Measurements from ENCODE around the gene GDAP1L1. TPM values are rescaled to one million over a fixed set of nuclear protein-coding genes. Genes with fewer than 3 reads are reported as not detected.

Gene GDAP1L1
- total and polyA plus RNA-seq, 2 donors (not counting 1 experiment from before 2014, with no cell fraction given): not detected

DNA sequence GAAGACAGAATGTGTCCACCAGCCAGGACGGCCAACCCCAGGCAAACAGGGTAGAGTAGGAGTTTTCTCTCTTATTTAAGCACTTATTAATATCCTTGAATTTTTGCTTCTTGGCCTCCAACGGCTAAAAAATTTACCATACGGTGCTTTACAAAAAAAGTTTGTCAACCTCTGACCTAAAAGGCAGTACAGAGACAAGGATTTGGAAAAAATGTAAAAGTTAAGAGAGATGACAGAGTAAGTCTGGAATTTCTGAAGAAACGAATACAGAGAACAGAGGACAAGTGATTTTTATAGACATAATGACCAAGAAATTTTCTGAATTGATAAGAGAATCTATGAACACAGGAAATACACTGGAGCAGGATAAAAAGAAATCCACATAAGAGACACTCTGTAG lies 46.7 kb upstream of the GDAP1L1 start:
- Histone ChIP-seq H3K27ac (ENCODE audit: insufficient read depth, low read length) (peak overlapping the region; percentile 15), H3K4me3 (replicated peaks in 1 of 4; ENCODE audit: control extremely low read depth in 1 of 4, insufficient read depth in 1 of 4, low read depth in 3 of 4, low read length in 4 of 4) (no peak overlapping the region), H3K36me3 (ENCODE audit: control insufficient read depth, insufficient read depth, low read length) (peaks cover 19% of the 10 kb centered on the region), H3K79me2 (ENCODE audit: control insufficient read depth, insufficient read depth, low read length) (peaks cover 42% of the 10 kb centered on the region), H2AFZ (ENCODE audit: low read length) (no peak overlapping the region), H3K9ac (ENCODE audit: insufficient read depth, low read length) (no peak overlapping the region), H3K4me1 (ENCODE audit: control insufficient read depth, extremely low read depth, insufficient read depth, low read length) (peaks cover 24% of the 10 kb centered on the region), H4K20me1 (ENCODE audit: control insufficient read depth, extremely low read depth, insufficient read depth, low read length) (no peaks in the 10 kb centered on the region), H3K27me3 (ENCODE audit: control insufficient read depth, insufficient read depth, low read length) (no peaks in the 10 kb centered on the region), H3K4me2 (ENCODE audit: extremely low read depth, insufficient read depth, low read length) (no peak overlapping the region), H3K9me3 (ENCODE audit: control insufficient read depth, insufficient read depth, low read depth, low read length) (no peaks in the 10 kb centered on the region)
- DNase-seq (ENCODE audit: low read depth in 2 of 2): peak in 1 of 2 donors; percentile 21
- TF ChIP-seq EZH2 (IDR thresholded peaks at IDR 0.05; ENCODE audit: low read length, missing control alignments): no peak
- TF ChIP-seq, protein P1, sequence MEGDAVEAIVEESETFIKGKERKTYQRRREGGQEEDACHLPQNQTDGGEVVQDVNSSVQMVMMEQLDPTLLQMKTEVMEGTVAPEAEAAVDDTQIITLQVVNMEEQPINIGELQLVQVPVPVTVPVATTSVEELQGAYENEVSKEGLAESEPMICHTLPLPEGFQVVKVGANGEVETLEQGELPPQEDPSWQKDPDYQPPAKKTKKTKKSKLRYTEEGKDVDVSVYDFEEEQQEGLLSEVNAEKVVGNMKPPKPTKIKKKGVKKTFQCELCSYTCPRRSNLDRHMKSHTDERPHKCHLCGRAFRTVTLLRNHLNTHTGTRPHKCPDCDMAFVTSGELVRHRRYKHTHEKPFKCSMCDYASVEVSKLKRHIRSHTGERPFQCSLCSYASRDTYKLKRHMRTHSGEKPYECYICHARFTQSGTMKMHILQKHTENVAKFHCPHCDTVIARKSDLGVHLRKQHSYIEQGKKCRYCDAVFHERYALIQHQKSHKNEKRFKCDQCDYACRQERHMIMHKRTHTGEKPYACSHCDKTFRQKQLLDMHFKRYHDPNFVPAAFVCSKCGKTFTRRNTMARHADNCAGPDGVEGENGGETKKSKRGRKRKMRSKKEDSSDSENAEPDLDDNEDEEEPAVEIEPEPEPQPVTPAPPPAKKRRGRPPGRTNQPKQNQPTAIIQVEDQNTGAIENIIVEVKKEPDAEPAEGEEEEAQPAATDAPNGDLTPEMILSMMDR (conservative IDR thresholded peaks at IDR 0.05 in 1 of 2, IDR thresholded peaks at IDR 0.05 in 1 of 2; ENCODE audit: low read depth in 1 of 2, low read length in 2 of 2): no peak

- peaks cover 19% of the 10 kb centered on the region for H3K36me3 ChIP-seq (ENCODE audit: control insufficient read depth, insufficient read depth, low read length)
- no peak overlapping the region for H3K9ac ChIP-seq (ENCODE audit: insufficient read depth, low read length)
- H3K27ac ChIP-seq (ENCODE audit: insufficient read depth, low read length): no peak overlapping the region
- H4K20me1 ChIP-seq (ENCODE audit: control insufficient read depth, extremely low read depth, insufficient read depth, low read length): no peaks in the 10 kb centered on the region
- peaks cover 46% of the 10 kb centered on the region for H3K79me2 ChIP-seq (ENCODE audit: control insufficient read depth, insufficient read depth, low read length)
- no peak overlapping the region for H2AFZ ChIP-seq (ENCODE audit: low read length)
- no peak overlapping the region for H3K4me3 ChIP-seq (replicated peaks in 1 of 4; ENCODE audit: control extremely low read depth in 1 of 4, insufficient read depth in 1 of 4, low read depth in 3 of 4, low read length in 4 of 4)
- no peaks in the 10 kb centered on the region for H3K27me3 ChIP-seq (ENCODE audit: control insufficient read depth, insufficient read depth, low read length)
- TF ChIP-seq, protein P1 (conservative IDR thresholded peaks at IDR 0.05 in 1 of 2, IDR thresholded peaks at IDR 0.05 in 1 of 2; ENCODE audit: low read depth in 1 of 2, low read length in 2 of 2): no peak
- TF ChIP-seq EZH2 (IDR thresholded peaks at IDR 0.05; ENCODE audit: low read length, missing control alignments): no peak
- no peak overlapping the region for H3K4me2 ChIP-seq (ENCODE audit: extremely low read depth, insufficient read depth, low read length)
- H3K9me3 ChIP-seq (ENCODE audit: control insufficient read depth, insufficient read depth, low read depth, low read length): no peaks in the 10 kb centered on the region
- H3K4me1 ChIP-seq (ENCODE audit: control insufficient read depth, extremely low read depth, insufficient read depth, low read length): peaks cover 24% of the 10 kb centered on the region
- DNase-seq (ENCODE audit: low read depth in 2 of 2): no peak
Observed at GRCh38 chr20:44200983-44201382, 46.1 kb upstream of the GDAP1L1 start.

DNA sequence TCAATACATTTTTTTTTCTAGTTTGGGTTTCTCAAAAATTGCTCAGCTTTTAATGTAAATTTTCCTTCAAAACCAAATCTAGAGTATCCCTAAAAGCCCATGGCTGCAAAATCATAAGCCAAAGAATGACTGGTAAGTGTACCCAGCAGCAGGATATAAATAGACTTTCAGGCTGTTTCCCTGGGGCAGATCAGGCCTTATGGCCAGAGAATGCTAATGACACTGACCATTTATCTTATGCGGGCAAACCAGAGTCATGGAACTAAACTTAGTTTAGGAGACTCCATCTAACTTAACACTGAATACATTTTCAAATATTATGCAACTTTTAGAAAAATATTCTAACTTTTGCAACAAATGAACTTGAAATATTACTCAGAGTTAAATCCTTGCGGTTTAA lies 43.9 kb upstream of the GDAP1L1 start:
- Histone ChIP-seq H3K4me3 (replicated peaks in 1 of 4; ENCODE audit: control extremely low read depth in 1 of 4, insufficient read depth in 1 of 4, low read depth in 3 of 4, low read length in 4 of 4) (no peak overlapping the region), H2AFZ (ENCODE audit: low read length) (no peak overlapping the region), H3K4me1 (ENCODE audit: control insufficient read depth, extremely low read depth, insufficient read depth, low read length) (peaks cover 24% of the 10 kb centered on the region), H3K36me3 (ENCODE audit: control insufficient read depth, insufficient read depth, low read length) (peaks cover 11% of the 10 kb centered on the region), H3K9ac (ENCODE audit: insufficient read depth, low read length) (no peak overlapping the region), H3K79me2 (ENCODE audit: control insufficient read depth, insufficient read depth, low read length) (peaks cover 67% of the 10 kb centered on the region), H3K9me3 (ENCODE audit: control insufficient read depth, insufficient read depth, low read depth, low read length) (no peaks in the 10 kb centered on the region), H4K20me1 (ENCODE audit: control insufficient read depth, extremely low read depth, insufficient read depth, low read length) (no peaks in the 10 kb centered on the region), H3K4me2 (ENCODE audit: extremely low read depth, insufficient read depth, low read length) (no peak overlapping the region), H3K27me3 (ENCODE audit: control insufficient read depth, insufficient read depth, low read length) (no peaks in the 10 kb centered on the region), H3K27ac (ENCODE audit: insufficient read depth, low read length) (peak overlapping the region; percentile 34)
- DNase-seq (ENCODE audit: low read depth in 2 of 2): peak; percentile 37 to 63
- TF ChIP-seq, protein P1 (conservative IDR thresholded peaks at IDR 0.05 in 1 of 2, IDR thresholded peaks at IDR 0.05 in 1 of 2; ENCODE audit: low read depth in 1 of 2, low read length in 2 of 2): no peak
- TF ChIP-seq EZH2 (IDR thresholded peaks at IDR 0.05; ENCODE audit: low read length, missing control alignments): no peak
